ENCODE results near the gene CDC42EP3.

- TF ChIP-seq CTCF (IDR thresholded peaks at IDR 0.05) (no peak), POLR2A (IDR thresholded peaks at IDR 0.05) (no peak), POLR2AphosphoS5 (IDR thresholded peaks at IDR 0.05) (no peak)
These were observed 8.1 kb downstream of the CDC42EP3 start for GRCh38 chr2:37663390-37663789.
